Measurements from ENCODE around the gene TRIM54. TPM values are rescaled to one million over a fixed set of nuclear protein-coding genes. Genes with fewer than 3 reads are reported as not detected.

Gene TRIM54
- total RNA-seq, 1 donor from 2014 or later: 40.5 TPM

DNA sequence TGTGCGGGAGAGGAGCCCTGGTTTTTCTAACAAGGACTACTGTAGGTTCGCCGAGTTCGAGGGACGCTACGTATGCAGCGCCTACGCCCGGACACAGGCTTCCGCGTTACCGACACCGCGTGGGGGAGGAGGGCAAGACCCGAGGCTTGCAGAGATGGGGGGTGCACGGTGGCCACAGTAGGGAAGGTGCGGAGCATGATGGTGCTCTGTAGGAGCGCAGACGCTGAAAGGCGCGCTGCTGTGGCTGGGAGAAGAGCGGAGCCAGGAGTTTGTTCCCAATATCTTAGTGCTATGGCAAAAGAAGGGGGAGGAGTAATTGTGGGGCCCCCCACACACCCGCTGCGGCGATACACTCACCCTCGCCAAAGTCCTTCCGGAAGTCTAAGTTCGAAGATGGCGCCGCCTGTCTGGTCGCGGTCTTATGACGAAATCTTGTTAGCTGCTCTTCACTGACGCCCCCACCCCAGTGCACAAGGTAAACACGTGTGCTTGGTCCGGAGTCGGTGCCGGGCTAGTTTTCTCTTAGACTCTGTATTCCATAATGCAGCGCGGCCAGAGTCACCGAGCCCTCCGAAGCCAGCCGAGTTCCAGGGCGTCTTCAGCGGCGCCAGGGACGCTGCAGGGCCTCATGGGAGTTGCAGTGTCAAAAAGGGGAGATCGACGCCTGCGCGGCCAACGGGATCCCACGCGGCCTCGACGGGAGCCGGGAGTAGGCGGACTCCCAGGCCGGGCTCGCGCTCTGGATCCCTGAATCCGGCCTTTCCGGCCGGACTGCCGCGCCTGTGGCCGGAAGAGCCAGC is 74.4 kb downstream of the TRIM54 start, which contains the start of gene GTF3C2:
GTF3C2 (minus strand) TSS at position 383 of the 800 bp plus-strand sequence. CDS start 13,210 bp downstream, outside the sequence.
- peak; percentile 99 for DNase-seq

Other genes with a start within 250 kb of the TRIM54 start
- 21.0 TPM for gene TMEM214, start 249.5 kb upstream of the TRIM54 start, total RNA-seq
- 8.9 TPM for gene AGBL5, start 230.8 kb upstream of the TRIM54 start, total RNA-seq
- gene OST4, start 210.8 kb upstream of the TRIM54 start, total RNA-seq: 209 TPM
- 82.0 TPM for gene EMILIN1, start 203.8 kb upstream of the TRIM54 start, total RNA-seq
- gene KHK, start 195.7 kb upstream of the TRIM54 start, total RNA-seq: 1.6 TPM
- gene CGREF1, start 163.3 kb upstream of the TRIM54 start, total RNA-seq: 1.6 TPM
- 1.3 TPM for gene ABHD1, start 158.6 kb upstream of the TRIM54 start, total RNA-seq
- 52.6 TPM for gene PREB, start 147.8 kb upstream of the TRIM54 start, total RNA-seq
- gene PRR30, start 143.0 kb upstream of the TRIM54 start, total RNA-seq: not detected
- not detected for gene TCF23, start 133.4 kb upstream of the TRIM54 start, total RNA-seq
- gene ATRAID, start 70.4 kb upstream of the TRIM54 start, total RNA-seq: 114 TPM
- gene SLC5A6, start 70.2 kb upstream of the TRIM54 start, total RNA-seq: 26.1 TPM
- gene CAD, start 65.1 kb upstream of the TRIM54 start, total RNA-seq: 33.7 TPM
- not detected for gene SLC30A3, start 19.4 kb upstream of the TRIM54 start, total RNA-seq
- not detected for gene DNAJC5G, start 7.0 kb upstream of the TRIM54 start, total RNA-seq
- not detected for gene UCN, start 26.0 kb downstream of the TRIM54 start, total RNA-seq
- 34.6 TPM for gene MPV17, start 40.7 kb downstream of the TRIM54 start, total RNA-seq
- 30.3 TPM for gene GTF3C2, start 74.3 kb downstream of the TRIM54 start, total RNA-seq
- gene EIF2B4, start 87.9 kb downstream of the TRIM54 start, total RNA-seq: 21.2 TPM
- gene SNX17, start 88.2 kb downstream of the TRIM54 start, total RNA-seq: 80.9 TPM
- gene ZNF513, start 98.3 kb downstream of the TRIM54 start, total RNA-seq: 9.4 TPM
- 41.3 TPM for gene PPM1G, start 127.2 kb downstream of the TRIM54 start, total RNA-seq
- gene NRBP1, start 146.2 kb downstream of the TRIM54 start, total RNA-seq: 93.0 TPM
- gene KRTCAP3, start 160.0 kb downstream of the TRIM54 start, total RNA-seq: 6.2 TPM
- gene IFT172, start 207.3 kb downstream of the TRIM54 start, total RNA-seq: 23.1 TPM
- 9.5 TPM for gene FNDC4, start 212.8 kb downstream of the TRIM54 start, total RNA-seq
- gene GCKR, start 214.4 kb downstream of the TRIM54 start, total RNA-seq: not detected

All from tongue (tissue), 2 donors.